ENCODE data around the gene SPAG4. TPM values are rescaled to one million over a fixed set of nuclear protein-coding genes. Genes with fewer than 3 reads are reported as not detected.

The SPAG4 gene
- total RNA-seq, 1 donor from 2014 or later = 2.4 TPM

DNA sequence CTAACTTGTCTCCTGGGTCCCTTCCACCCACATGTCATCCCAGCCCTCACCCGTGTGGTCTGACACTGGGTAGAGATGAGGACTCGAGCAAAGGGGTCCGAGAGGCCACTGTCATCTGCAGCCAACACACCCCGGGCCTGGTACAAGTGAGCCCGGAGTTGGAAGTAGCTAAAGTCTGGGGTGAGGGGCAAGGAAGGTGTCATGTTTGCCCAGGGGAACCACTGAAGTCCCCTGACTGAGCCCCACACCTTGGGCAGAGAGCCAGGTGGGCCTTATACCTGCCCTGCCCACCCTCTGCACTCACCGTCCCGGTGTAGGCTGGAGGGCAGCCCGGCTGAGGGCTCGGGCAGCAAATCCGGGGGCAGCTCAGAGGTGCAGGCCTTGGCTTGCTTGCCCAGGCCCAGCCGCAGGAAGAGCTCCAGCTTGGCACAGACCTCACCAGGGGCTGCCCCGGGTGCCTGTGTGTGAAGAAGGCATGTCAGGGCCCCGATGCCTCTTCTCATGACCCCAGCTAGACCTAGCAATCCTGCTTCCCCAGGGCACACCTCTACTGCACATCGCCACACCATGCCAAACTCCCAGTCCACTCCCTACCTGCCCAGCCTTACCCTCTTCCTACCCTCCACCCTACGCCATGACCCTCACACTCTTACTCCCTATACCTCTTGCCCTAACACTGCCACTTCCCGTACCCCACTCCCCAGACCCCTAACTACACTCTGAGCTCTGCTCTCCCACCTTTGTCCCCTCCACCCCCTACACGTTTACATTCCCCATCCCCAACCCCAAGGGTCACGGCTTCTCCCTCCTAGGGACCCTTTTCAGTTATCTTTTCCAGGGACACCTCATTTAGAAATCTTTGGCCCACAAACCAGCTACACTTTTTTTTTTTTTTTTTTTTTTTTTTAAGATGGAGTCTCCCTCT, 31.7 kb upstream of the SPAG4 start:
- H3K4me1 Mint-ChIP-seq (ENCODE audit: unreplicated experiment) = no peaks in the 10 kb centered on the region
- TF ChIP-seq CTCF (conservative IDR thresholded peaks at IDR 0.05) = no peak
- no peak overlapping the region for H3K27ac Mint-ChIP-seq

DNA sequence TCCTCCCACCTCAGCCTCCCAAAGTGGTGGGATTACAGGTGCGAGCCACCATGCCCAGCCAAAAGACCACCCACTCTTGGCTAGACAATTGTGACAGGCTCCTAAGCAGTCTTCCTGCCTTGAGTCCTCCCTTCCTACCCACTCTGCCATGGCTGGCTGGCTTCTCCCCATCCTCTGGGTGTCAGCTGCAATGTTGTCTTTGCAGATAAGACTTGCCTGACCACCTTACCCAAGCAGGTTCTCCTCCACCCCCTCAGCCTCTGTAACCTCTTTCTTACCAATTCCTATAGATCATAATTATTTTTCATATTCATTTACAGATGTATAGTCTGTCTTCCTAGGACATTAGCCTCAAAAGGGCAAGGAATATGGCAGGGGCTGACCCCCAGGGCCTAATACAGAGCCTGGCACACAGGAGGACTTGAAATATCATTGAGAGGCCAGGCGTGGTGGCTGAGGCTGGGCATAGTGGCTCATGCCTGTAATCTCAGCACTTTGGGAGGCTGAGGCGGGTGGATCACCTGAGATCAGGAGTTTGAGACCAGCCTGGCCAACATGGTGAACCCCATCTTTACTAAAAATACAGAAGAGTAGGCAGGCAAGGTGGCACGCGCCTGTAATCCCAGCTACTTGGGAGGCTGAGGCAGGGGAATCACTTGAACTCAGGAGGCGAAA, 28.7 kb upstream of the SPAG4 start:
- TF ChIP-seq CTCF (conservative IDR thresholded peaks at IDR 0.05) = no peak
- DNase-seq (ENCODE audit: extremely low spot score, unreplicated experiment) = no peak
- no peaks in the 10 kb centered on the region for H3K4me1 Mint-ChIP-seq (ENCODE audit: unreplicated experiment)
- H3K27me3 Mint-ChIP-seq = no peaks in the 10 kb centered on the region
- H3K36me3 Mint-ChIP-seq = no peaks in the 10 kb centered on the region
- no peaks in the 10 kb centered on the region for H3K9me3 Mint-ChIP-seq
- no peak overlapping the region for H3K27ac Mint-ChIP-seq
- no peak overlapping the region for H3K4me3 Mint-ChIP-seq

More for the DNA sequence above, 31.7 kb upstream of the SPAG4 start:
- H3K9me3 Mint-ChIP-seq = no peaks in the 10 kb centered on the region
- no peak for DNase-seq (ENCODE audit: extremely low spot score, unreplicated experiment)
- no peaks in the 10 kb centered on the region for H3K27me3 Mint-ChIP-seq
- no peaks in the 10 kb centered on the region for H3K36me3 Mint-ChIP-seq
- H3K4me3 Mint-ChIP-seq = no peak overlapping the region

GRCh38 chr20:35587436-35587835, 28.2 kb upstream of the SPAG4 start:
- H3K36me3 Mint-ChIP-seq = no peaks in the 10 kb centered on the region
- no peak for TF ChIP-seq CTCF (conservative IDR thresholded peaks at IDR 0.05)
- no peaks in the 10 kb centered on the region for H3K27me3 Mint-ChIP-seq
- no peak overlapping the region for H3K4me3 Mint-ChIP-seq
- no peaks in the 10 kb centered on the region for H3K9me3 Mint-ChIP-seq
- no peak for DNase-seq (ENCODE audit: extremely low spot score, unreplicated experiment)
- H3K4me1 Mint-ChIP-seq (ENCODE audit: unreplicated experiment) = no peaks in the 10 kb centered on the region
- no peak overlapping the region for H3K27ac Mint-ChIP-seq

GRCh38 chr20:35588397-35588796, 27.2 kb upstream of the SPAG4 start:
- DNase-seq (ENCODE audit: extremely low spot score, unreplicated experiment) = no peak
- no peak for TF ChIP-seq CTCF (conservative IDR thresholded peaks at IDR 0.05)
- Mint-ChIP-seq H3K36me3 (no peaks in the 10 kb centered on the region), H3K27ac (no peak overlapping the region), H3K27me3 (no peaks in the 10 kb centered on the region), H3K4me1 (ENCODE audit: unreplicated experiment) (no peaks in the 10 kb centered on the region), H3K9me3 (no peaks in the 10 kb centered on the region), H3K4me3 (no peak overlapping the region)

- DNase-seq (ENCODE audit: extremely low spot score, unreplicated experiment) = no peak
- TF ChIP-seq CTCF (conservative IDR thresholded peaks at IDR 0.05) = no peak
Measured at GRCh38 chr20:35592339-35592974, 23.2 kb upstream of the SPAG4 start.

More at GRCh38 chr20:35592339-35592974, 23.2 kb upstream of the SPAG4 start:
- no peaks in the 10 kb centered on the region for H3K9me3 Mint-ChIP-seq
- no peak overlapping the region for H3K4me3 Mint-ChIP-seq
- H3K27me3 Mint-ChIP-seq = peaks cover 14% of the 10 kb centered on the region
- no peaks in the 10 kb centered on the region for H3K36me3 Mint-ChIP-seq
- H3K4me1 Mint-ChIP-seq (ENCODE audit: unreplicated experiment) = no peaks in the 10 kb centered on the region
- no peak overlapping the region for H3K27ac Mint-ChIP-seq
